Measurements from ENCODE around the gene ZMIZ1.

GRCh38 chr10:79118286-79119202 is 49.8 kb downstream of the ZMIZ1 start:
- TF ChIP-seq EP300 (IDR thresholded peaks at IDR 0.05) = no peak
- no peak for TF ChIP-seq CTCF (IDR thresholded peaks at IDR 0.05)
- TF ChIP-seq POLR2A (IDR thresholded peaks at IDR 0.05) = no peak
